Endothelial cell of umbilical vein (primary cell): Measurements from ENCODE around the gene ZC2HC1B.

Experiments used
- EZH2 ChIP-seq: IDR thresholded peaks from 2 replicates; pipeline ENCODE4 v1.6.1; 2012; ENCODE audit warnings: borderline replicate concordance, low read depth, mild to moderate bottlenecking, moderate library complexity, low read length, inconsistent platforms; ENCODE audit not compliant: severe bottlenecking
- GATA2 ChIP-seq: IDR thresholded peaks from 2 replicates; pipeline ENCODE4 v1.7.0; 2011; ENCODE audit warnings: low read depth, mild to moderate bottlenecking, moderate library complexity, mixed read lengths, low read length; ENCODE audit not compliant: insufficient read length, insufficient read depth
- JUN ChIP-seq: IDR thresholded peaks from 2 replicates; pipeline ENCODE4 v1.6.1; 2011; ENCODE audit warnings: borderline replicate concordance, low read depth; ENCODE audit not compliant: insufficient read length, insufficient read depth
- MYC ChIP-seq: IDR thresholded peaks from one replicate; pipeline ENCODE4 v1.6.1; 2011; ENCODE audit warnings: mild to moderate bottlenecking, low read depth, low read length
- POLR2A ChIP-seq: IDR thresholded peaks from 2 replicates; pipeline ENCODE4 v1.6.1; 2012; ENCODE audit warnings: low read depth, mild to moderate bottlenecking, control low read depth, low read length
- POLR2AphosphoS5 ChIP-seq: IDR thresholded peaks from 2 replicates; pipeline ENCODE4 v1.6.1; 2012; ENCODE audit warnings: low read depth, mild to moderate bottlenecking, control low read depth, low read length, moderate library complexity; ENCODE audit not compliant: insufficient read depth
- TF ChIP-seq, protein P1 (sequence below), 2 donors: IDR thresholded peaks; 1 replicate in 1 of 2; 2 replicates in 1 of 2; pipeline ENCODE4 v1.5.1; 2011; ENCODE audit warnings: low read length in 2 of 2, mild to moderate bottlenecking in 2 of 2, moderate library complexity in 2 of 2, control low read depth in 1 of 2, inconsistent platforms in 1 of 2, low read depth in 1 of 2; ENCODE audit not compliant: insufficient read depth in 1 of 2; ENCODE audit errors: extremely low read depth in 1 of 2
- TF ChIP-seq, protein P2 (sequence below): IDR thresholded peaks from 2 replicates; pipeline ENCODE4 v1.6.1; 2011; ENCODE audit not compliant: insufficient read depth, insufficient read length

DNA sequence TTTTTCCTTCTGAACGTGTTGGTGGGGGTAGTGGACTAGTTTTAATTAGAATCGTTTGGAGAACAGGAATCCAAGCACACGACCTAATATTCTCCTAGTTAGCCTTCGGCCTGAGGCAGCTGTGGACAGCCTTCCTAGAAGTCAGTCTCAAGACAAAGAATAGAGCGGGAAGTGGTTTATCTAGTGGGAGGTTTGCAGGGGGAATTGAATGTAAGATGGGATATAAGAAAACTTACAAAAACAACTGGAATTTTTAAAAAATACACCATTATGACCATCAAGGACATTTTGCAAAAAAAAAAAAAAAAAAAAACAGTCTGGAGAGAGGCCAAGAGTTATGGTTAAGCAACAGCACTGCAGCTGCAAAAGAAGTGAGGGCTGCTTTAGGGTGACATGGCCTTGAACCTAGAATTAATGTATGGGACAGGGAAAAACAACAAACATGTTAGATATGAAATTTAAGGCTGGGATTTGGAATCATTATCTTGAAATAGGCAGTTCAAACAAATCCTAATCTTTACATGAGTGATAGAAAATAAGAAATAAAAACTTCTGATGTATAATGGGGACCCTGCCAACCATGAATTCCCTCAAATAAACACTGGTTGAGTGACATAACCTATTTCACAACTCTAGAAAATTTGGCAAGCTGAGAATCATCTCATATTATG is 103.6 kb downstream of the ZC2HC1B start:
- TF ChIP-seq, protein P1, sequence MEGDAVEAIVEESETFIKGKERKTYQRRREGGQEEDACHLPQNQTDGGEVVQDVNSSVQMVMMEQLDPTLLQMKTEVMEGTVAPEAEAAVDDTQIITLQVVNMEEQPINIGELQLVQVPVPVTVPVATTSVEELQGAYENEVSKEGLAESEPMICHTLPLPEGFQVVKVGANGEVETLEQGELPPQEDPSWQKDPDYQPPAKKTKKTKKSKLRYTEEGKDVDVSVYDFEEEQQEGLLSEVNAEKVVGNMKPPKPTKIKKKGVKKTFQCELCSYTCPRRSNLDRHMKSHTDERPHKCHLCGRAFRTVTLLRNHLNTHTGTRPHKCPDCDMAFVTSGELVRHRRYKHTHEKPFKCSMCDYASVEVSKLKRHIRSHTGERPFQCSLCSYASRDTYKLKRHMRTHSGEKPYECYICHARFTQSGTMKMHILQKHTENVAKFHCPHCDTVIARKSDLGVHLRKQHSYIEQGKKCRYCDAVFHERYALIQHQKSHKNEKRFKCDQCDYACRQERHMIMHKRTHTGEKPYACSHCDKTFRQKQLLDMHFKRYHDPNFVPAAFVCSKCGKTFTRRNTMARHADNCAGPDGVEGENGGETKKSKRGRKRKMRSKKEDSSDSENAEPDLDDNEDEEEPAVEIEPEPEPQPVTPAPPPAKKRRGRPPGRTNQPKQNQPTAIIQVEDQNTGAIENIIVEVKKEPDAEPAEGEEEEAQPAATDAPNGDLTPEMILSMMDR (IDR thresholded peaks at IDR 0.05; ENCODE audit: extremely low read depth in 1 of 2, insufficient read depth in 1 of 2, low read depth in 1 of 2, low read length in 2 of 2) = no peak
- TF ChIP-seq GATA2 = no peak
- TF ChIP-seq POLR2A = no peak
- TF ChIP-seq POLR2AphosphoS5 = no peak
- TF ChIP-seq EZH2 = no peak
- TF ChIP-seq, protein P2, sequence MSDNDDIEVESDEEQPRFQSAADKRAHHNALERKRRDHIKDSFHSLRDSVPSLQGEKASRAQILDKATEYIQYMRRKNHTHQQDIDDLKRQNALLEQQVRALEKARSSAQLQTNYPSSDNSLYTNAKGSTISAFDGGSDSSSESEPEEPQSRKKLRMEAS = no peak
- TF ChIP-seq MYC = no peak
- no peak for TF ChIP-seq JUN
